Sigmoid colon (tissue), 4 donors: ENCODE results near the gene SMG5.

Experiments used
- CTCF ChIP-seq, 4 experiments: fragments of 450-650 bp in 3 of 4; fragments of 200-600 bp in 1 of 4; IDR thresholded peaks; one replicate each; pipeline ENCODE4 v1.5.1; 2016 to 2019; ENCODE audit warnings: antibody characterized with exemption in 4 of 4, mild to moderate bottlenecking in 3 of 4, moderate library complexity in 2 of 4
- EP300 ChIP-seq, 4 donors: sonication (generic); formaldehyde crosslinking; IDR thresholded peaks; one replicate each; pipeline ENCODE4 v1.6.1; 2017; ENCODE audit warnings: antibody characterized with exemption in 4 of 4
- POLR2A ChIP-seq, 2 donors: fragments of 450-650 bp; IDR thresholded peaks; one replicate each; pipeline ENCODE4 v1.6.1; 2016; ENCODE audit warnings: antibody characterized with exemption in 2 of 2, mild to moderate bottlenecking in 2 of 2, moderate library complexity in 2 of 2
- POLR2AphosphoS5 ChIP-seq, 4 donors: sonication (generic); formaldehyde crosslinking; IDR thresholded peaks; one replicate each; pipeline ENCODE4 v1.6.1; 2017; ENCODE audit warnings: antibody characterized with exemption in 4 of 4

GRCh38 chr1:156200044-156200443, 82.6 kb downstream of the SMG5 start:
- TF ChIP-seq CTCF (IDR thresholded peaks at IDR 0.05) (no peak), POLR2A (IDR thresholded peaks at IDR 0.05) (no peak), POLR2AphosphoS5 (IDR thresholded peaks at IDR 0.05) (no peak), EP300 (IDR thresholded peaks at IDR 0.05) (no peak)
